K562 (cell line): ENCODE data around the gene AMY1B. TPM values are rescaled to one million over a fixed set of nuclear protein-coding genes. Genes with fewer than 3 reads are reported as not detected.
"Not testable (repeated sequence)": the region's sequence is repeated elsewhere in the genome, so short reads cannot be mapped to it uniquely, and the experiment has no call there.

Experiments used
- ATAC-seq: fragments of 200-7000 bp; cut with Tn5 transposase; 3 replicates; pipeline ENCODE4 v1.9.1; 2020; ENCODE audit warnings: moderate library complexity
- BruUV-seq: library from RNA; stranded (reverse); fragments of 400-500 nt; replicated peaks from 2 replicates; lab custom pipeline; 2021; lab: Mats Ljungman, UMichigan
- CTCF ChIA-PET: fragments of 300-600 bp; formaldehyde crosslinking; extraction: SDS; loops from one replicate; lab custom pipeline; 2021; ENCODE audit warnings: low intra/inter-chr PET ratio; lab: Yijun Ruan, JAX
- POLR2A ChIA-PET: fragments of 300-600, 350-650 bp; sonication (Branson Sonifier 250); formaldehyde crosslinking; extraction: SDS; loops from one replicate; lab custom pipeline; 2021; ENCODE audit warnings: antibody characterized with exemption, inconsistent platforms; lab: Yijun Ruan, JAX
- DNase-seq, 4 experiments: peaks; one replicate each; pipeline versions ENCODE4 v3.0.0 to v3.0.0-alpha.2; 2011 to 2018; ENCODE audit warnings: low spot score in 3 of 4, mixed read lengths in 3 of 4; ENCODE audit errors: extremely low read depth in 1 of 4
- FAIRE-seq: peaks from 2 replicates; lab custom pipeline; 2011; peaks lifted over from hg19 to GRCh38; lab: Jason Lieb, UNC
- H2AFZ ChIP-seq: 2 replicates; pipeline ENCODE4 v1.6.0; 2011; ENCODE audit warnings: low read depth, low read length, control low read depth, inconsistent platforms
- H3K27ac ChIP-seq: fragments of 200-600 bp; 3 replicates; pipeline ENCODE4 v1.8.0; 2011; ENCODE audit warnings: low read depth, mild to moderate bottlenecking, control low read depth, inconsistent platforms, low read length, moderate library complexity, mixed read lengths; ENCODE audit errors: extremely low read depth
- H3K27me3 ChIP-seq, 2 experiments: fragments of 300-600 bp in 1 of 2; 2 replicates in 1 of 2; 3 replicates in 1 of 2; pipeline versions ENCODE4 v1.6.0 to v1.8.0; 2011; ENCODE audit warnings: inconsistent platforms in 2 of 2, low read length in 2 of 2, mild to moderate bottlenecking in 1 of 2, mixed read lengths in 1 of 2, moderate library complexity in 1 of 2; ENCODE audit not compliant: control insufficient read depth in 2 of 2, insufficient read depth in 2 of 2
- H3K36me3 ChIP-seq: fragments of 300-600 bp; 3 replicates; pipeline ENCODE4 v1.8.0; 2011; ENCODE audit warnings: mild to moderate bottlenecking, low read length, inconsistent platforms; ENCODE audit not compliant: control insufficient read depth, insufficient read depth
- H3K4me1 ChIP-seq, 2 experiments: fragments of 200-600 bp in 1 of 2; replicated peaks in 1 of 2; 2 replicates in 1 of 2; 3 replicates in 1 of 2; pipeline versions ENCODE4 v1.5.1 to v1.8.0; 2011; ENCODE audit warnings: inconsistent platforms in 2 of 2, low read length in 2 of 2, mild to moderate bottlenecking in 1 of 2, mixed read lengths in 1 of 2, moderate library complexity in 1 of 2; ENCODE audit not compliant: control insufficient read depth in 2 of 2, insufficient read depth in 2 of 2
- H3K4me2 ChIP-seq: 2 replicates; pipeline ENCODE4 v1.6.1; 2011; ENCODE audit warnings: low read length, control low read depth, inconsistent platforms, mixed read lengths; ENCODE audit not compliant: insufficient read depth
- H3K4me3 ChIP-seq: fragments of 200-600 bp; sonication (generic), shearing (Covaris generic); 2 replicates; pipeline ENCODE4 v1.5.1; 2016; ENCODE audit warnings: control low read depth, inconsistent platforms
- H3K79me2 ChIP-seq: fragments of 200-600 bp; 3 replicates; pipeline ENCODE4 v1.8.0; 2011; ENCODE audit warnings: low read length, inconsistent platforms; ENCODE audit not compliant: control insufficient read depth, insufficient read depth
- H3K9ac ChIP-seq, 2 experiments: 2 replicates each; pipeline versions ENCODE4 v1.6.0 to v1.6.1; 2011; ENCODE audit warnings: low read depth in 2 of 2, low read length in 2 of 2, control low read depth in 1 of 2, inconsistent platforms in 1 of 2, mild to moderate bottlenecking in 1 of 2, mixed read lengths in 1 of 2; ENCODE audit not compliant: insufficient read depth in 1 of 2
- H3K9me1 ChIP-seq: one replicate; pipeline ENCODE4 v1.6.0; 2011; ENCODE audit warnings: inconsistent platforms, mild to moderate bottlenecking, low read length, moderate library complexity; ENCODE audit not compliant: control insufficient read depth, insufficient read depth
- H3K9me3 ChIP-seq: replicated peaks from 2 replicates; pipeline ENCODE4 v1.5.1; 2011; ENCODE audit warnings: low read depth, low read length, inconsistent platforms; ENCODE audit not compliant: control insufficient read depth, insufficient read depth
- H4K20me1 ChIP-seq: replicated peaks from 2 replicates; pipeline ENCODE4 v1.6.1; 2011; ENCODE audit warnings: low read length, inconsistent platforms, mixed read lengths; ENCODE audit not compliant: control insufficient read depth, insufficient read depth
- WGBS: fragments of 100-300 bp; shearing (Covaris generic); methylation state at CpG from one replicate; pipeline ENCODE4 v1.1.6; 2016; ENCODE audit warnings: low coverage, mixed read lengths; ENCODE audit not compliant: insufficient coverage; ENCODE audit errors: missing lambda C conversion rate; 5-methylcytosine and 5-hydroxymethylcytosine counted together
- in situ Hi-C: fragments of 300-500 bp; cut with MboI; formaldehyde crosslinking; loops from 4 replicates; pipeline ENCODE4 v1.15.0; 2018; ENCODE audit warnings: inconsistent platforms, mixed read lengths
- intact Hi-C: fragments of 100-400 bp; cut with micrococcal nuclease; formaldehyde crosslinking; loops from 2 replicates; pipeline ENCODE4 v1.14.2; 2022
- polyA plus RNA-seq, 8 experiments: library from polyadenylated mRNA; depleted of rRNA in 4 of 8; stranded (reverse) in 5 of 8; unstranded in 3 of 8; fragments of >200 nt; fragmentation: Nextera tagmentation in 2 of 8; fragmentation: Illumina TruSeq in 1 of 8; extraction: Ambion mirVana in 2 of 8; extraction: Trizol in 1 of 8; gene quantifications; 2 replicates each; pipeline versions ENCODE4 v1.2.1 to v1.2.3, GENCODE V29; 2011 to 2014; ENCODE audit warnings: inconsistent platforms in 1 of 8, missing spikeins in 1 of 8
- total RNA-seq, 7 experiments: library from RNA; depleted of rRNA in 6 of 7; stranded (reverse); fragments of >200 nt in 6 of 7; fragmentation: Illumina TruSeq in 2 of 7; extraction: Trizol in 2 of 7; gene quantifications; 2 replicates each; pipeline versions ENCODE4 v1.2.1 to v1.2.3, GENCODE V29; 2011 to 2021; ENCODE audit warnings: low replicate concordance in 1 of 7

AMY1B gene
- total and polyA plus RNA-seq, 9 of the 15 experiments (the other 6 are each of a cell fraction or from before 2014, with no cell fraction given) = not detected

- H2AFZ ChIP-seq, intact Hi-C loops, H3K9me1 ChIP-seq, H3K79me2 ChIP-seq, in situ Hi-C loops, H3K27ac ChIP-seq, H3K4me2 ChIP-seq, FAIRE-seq, H3K9ac ChIP-seq, ATAC-seq, H3K4me1 ChIP-seq, H3K4me3 ChIP-seq, DNase-seq, H3K36me3 ChIP-seq, CTCF ChIA-PET, H3K9me3 ChIP-seq, POLR2A ChIA-PET, H3K27me3 ChIP-seq, H4K20me1 ChIP-seq, BruUV-seq: not testable (repeated sequence)
- no CpG with 5 or more reads among the region's 3 CpGs for WGBS
Observed at GRCh38 chr1:103710381-103710780, 14.4 kb upstream of the AMY1B start.

GRCh38 chr1:103707670-103708069 is 11.7 kb upstream of the AMY1B start:
- ATAC-seq, FAIRE-seq, H3K9ac ChIP-seq, H3K4me2 ChIP-seq, DNase-seq, H3K36me3 ChIP-seq, H3K79me2 ChIP-seq, H4K20me1 ChIP-seq, H2AFZ ChIP-seq, intact Hi-C loops, H3K27ac ChIP-seq, H3K4me3 ChIP-seq, H3K27me3 ChIP-seq, H3K4me1 ChIP-seq, H3K9me3 ChIP-seq, POLR2A ChIA-PET, BruUV-seq, in situ Hi-C loops, CTCF ChIA-PET, H3K9me1 ChIP-seq: not testable (repeated sequence)
- WGBS = no CpG with 5 or more reads among the region's 3 CpGs

DNA sequence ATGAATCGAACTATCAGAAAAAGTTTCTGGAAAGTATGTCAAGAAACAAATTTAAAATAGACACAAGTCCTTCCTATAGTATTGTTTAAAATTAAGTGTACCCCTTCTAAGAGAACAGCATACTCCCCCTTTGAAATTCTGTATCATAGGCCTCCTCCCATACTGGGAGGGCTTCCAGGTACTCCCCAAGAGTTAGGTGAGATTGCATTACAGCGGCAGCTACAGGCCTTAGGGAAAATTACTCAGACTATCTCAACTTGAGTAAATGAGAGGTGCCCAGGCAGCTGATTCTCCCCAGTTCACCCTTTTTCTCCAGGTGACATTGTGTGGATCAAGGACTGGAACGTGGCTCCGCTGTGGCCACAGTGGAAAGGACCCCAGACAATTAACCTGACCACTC is 5.2 kb upstream of the AMY1B start:
- H3K9me1 ChIP-seq, H3K4me3 ChIP-seq, FAIRE-seq, H3K36me3 ChIP-seq, H3K4me2 ChIP-seq, H2AFZ ChIP-seq, DNase-seq, H3K9ac ChIP-seq, ATAC-seq, H3K79me2 ChIP-seq, BruUV-seq, CTCF ChIA-PET, H3K4me1 ChIP-seq, H3K27me3 ChIP-seq, H3K27ac ChIP-seq, intact Hi-C loops, H4K20me1 ChIP-seq, POLR2A ChIA-PET, in situ Hi-C loops, H3K9me3 ChIP-seq: not testable (repeated sequence)
- WGBS = no CpG with 5 or more reads among the region's 4 CpGs

DNA sequence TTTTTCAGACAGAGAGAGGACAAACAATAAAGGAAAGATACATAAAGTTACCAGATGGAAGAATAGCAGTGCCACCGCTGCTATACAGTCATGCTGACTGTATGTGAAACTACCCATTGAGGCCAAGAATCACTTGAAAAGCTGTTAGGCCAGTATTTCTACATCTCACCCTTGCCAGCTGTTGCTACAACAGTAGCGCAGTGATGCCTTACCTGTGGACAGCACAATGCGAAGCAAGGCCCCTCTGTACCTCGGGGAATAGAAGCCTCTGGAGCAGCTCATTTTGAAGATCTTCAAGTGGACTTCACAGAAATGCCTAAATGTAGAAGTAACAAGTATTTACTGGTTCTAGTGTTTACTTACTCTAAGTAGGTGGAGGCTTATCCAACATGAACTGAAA is 4.7 kb upstream of the AMY1B start:
- DNase-seq, H3K9me1 ChIP-seq, H3K27me3 ChIP-seq, H3K9me3 ChIP-seq, POLR2A ChIA-PET, in situ Hi-C loops, H3K27ac ChIP-seq, H2AFZ ChIP-seq, H3K4me2 ChIP-seq, FAIRE-seq, H3K4me3 ChIP-seq, H3K36me3 ChIP-seq, H4K20me1 ChIP-seq, H3K9ac ChIP-seq, intact Hi-C loops, ATAC-seq, H3K4me1 ChIP-seq, H3K79me2 ChIP-seq, BruUV-seq, CTCF ChIA-PET: not testable (repeated sequence)
- no CpG with 5 or more reads among the region's 4 CpGs for WGBS
